HG03558 (cell line): ENCODE data around the gene UGT1A10.
"Not testable (repeated sequence)": the region's sequence is repeated elsewhere in the genome, so short reads cannot be mapped to it uniquely, and the experiment has no call there.

Source experiments
- ATAC-seq: cut with Tn5 transposase; IDR thresholded peaks from one replicate; pipeline ENCODE4 v1.9.1; 2021; ENCODE audit warnings: moderate number of reproducible peaks; ENCODE audit not compliant: unreplicated experiment; ENCODE audit errors: extremely low read depth

The UGT1A10 gene

DNA sequence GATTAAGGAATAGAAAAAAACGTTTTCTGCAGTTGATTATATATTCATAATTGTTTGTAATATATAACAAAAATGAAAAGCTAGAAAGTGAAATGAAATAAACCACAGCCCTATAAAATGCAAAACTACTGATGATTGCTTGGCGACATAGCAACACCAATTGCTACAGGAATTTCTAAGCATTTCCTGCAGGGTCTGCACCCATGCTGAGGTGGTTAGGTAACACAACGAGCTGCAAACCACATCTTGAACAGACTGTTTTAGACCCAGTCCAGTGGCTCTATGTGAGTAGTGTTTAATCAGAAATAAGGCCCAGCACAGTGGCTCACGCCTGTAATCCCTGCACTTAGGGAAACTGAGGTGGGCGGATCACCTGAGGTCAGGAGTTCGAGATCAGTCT lies 18.3 kb downstream of the UGT1A10 start:
- ATAC-seq = no peak

DNA sequence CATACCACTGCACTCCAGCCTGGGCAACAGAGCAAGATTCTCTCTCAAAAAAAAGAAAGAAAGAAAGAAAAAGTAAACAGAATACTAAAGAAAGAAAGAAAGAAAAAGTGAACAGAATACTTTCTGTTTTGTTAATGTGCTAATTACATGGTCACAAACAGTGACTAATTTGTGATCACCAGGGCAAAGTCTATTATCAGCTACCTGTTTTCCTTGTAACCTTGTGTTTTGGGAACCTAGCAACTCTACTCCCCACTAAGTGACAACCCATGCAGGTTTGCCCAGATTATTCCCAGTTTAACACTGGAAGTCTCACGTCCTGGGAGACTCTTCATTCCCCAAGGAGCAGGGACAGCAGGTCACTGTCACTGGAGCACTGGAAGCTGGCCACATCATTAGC lies 18.8 kb downstream of the UGT1A10 start:
- no peak for ATAC-seq

DNA sequence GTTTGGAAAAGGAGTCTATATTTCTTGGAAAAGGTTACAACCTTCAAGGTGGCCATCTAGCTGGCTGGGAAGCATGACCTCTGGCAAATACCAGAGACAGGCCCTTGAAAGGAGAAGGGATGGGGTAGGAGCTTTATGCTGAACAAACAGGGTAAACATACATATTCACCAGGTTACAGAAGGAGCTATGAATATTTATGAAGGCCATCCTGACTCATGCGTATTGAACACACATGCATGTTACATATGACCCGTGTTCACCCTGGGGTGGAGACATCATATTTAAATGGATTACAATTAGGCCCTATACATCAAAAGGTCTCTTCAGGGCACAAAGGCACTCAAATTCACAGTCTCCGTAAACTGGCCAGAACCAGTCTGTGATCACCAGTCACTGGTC lies 19.7 kb downstream of the UGT1A10 start:
- not testable (repeated sequence) for ATAC-seq

DNA sequence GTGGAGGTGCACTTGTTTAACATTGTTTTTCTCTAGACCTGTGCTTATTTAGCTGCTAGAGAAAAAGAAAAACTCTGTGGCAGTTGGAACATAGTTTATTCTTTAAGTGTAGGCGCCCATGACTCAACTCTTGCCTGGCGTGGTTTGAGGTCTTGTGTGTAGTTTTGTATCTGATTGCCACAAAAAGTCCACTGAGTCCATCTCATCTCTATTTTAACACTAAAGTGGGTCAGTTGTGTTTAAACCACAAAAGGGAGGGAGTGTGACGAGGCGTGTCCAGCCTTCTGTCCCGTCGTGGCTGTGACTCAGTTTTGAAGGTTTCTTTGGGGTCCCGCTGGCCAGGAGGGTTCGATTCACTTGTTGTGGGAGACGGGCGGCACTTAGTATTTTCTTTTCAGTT lies 20.2 kb downstream of the UGT1A10 start:
- ATAC-seq = no peak

DNA sequence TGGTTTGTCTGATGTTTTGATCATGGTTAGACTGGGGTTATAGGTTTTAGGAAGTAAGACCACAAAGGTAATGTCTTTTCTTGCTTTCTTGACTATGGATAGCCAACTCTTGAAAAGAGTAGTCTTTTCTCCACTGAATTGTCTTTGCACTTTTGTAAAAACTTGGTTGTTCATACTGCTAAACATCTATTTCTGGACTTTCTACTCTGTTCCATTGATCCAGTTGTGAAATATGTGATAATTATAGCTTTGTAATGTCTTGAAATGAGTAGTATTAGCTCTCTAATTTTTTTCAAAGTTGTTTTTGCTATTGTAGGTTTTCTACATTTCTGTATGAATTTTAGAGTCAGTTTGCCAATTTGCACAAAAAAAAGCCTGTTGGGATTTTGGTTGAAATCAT lies 22.4 kb downstream of the UGT1A10 start:
- no peak for ATAC-seq

DNA sequence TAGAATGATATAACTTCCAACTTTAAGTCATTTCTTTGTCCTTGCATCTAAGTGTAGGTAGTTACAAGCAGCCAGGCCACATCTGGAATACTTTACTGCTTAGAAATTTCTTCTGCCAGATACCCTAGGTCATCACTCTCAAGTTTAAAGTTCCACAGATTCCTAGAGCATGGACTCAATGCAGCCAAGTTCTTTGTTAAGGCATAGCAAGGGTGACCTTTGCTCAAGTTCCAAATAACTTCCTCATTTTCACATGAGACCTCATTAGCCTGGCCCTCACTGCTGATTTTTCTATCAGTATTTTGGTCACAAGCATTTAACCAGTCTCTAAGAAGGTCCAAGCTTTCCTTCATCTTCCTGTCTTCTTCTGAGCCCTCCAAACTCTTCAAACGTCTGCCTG lies 27.7 kb downstream of the UGT1A10 start:
- ATAC-seq = no peak

DNA sequence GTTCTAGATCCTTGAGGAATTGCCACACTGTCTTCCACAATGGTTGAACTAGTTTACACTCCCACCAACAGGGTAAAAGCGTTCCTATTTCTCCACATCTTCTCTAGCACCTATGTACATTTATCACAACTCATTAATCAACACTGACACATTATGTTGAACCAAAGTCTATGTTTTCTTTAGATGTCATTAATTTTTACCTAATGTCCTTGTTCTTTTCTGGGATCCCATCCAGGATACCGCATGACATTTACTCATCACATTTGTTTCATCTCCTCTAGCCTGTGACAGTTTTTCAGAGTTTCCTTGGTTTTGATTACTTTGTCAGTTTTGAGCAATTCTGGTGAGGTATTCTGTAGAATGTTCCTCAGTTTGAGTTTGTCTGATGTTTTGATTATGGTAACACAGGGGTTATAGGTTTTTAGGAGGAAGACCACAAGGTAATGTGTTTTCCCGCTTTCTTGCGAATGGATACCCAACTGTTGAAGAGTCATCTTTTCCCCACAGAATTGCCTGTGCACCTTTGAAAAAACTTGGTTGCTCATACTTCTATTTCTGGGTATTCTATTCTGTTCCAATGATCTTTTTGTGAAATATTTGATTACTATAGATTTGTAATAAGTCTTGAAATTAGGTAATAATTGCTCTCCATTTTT lies 32.5 kb downstream of the UGT1A10 start:
- no peak for ATAC-seq

DNA sequence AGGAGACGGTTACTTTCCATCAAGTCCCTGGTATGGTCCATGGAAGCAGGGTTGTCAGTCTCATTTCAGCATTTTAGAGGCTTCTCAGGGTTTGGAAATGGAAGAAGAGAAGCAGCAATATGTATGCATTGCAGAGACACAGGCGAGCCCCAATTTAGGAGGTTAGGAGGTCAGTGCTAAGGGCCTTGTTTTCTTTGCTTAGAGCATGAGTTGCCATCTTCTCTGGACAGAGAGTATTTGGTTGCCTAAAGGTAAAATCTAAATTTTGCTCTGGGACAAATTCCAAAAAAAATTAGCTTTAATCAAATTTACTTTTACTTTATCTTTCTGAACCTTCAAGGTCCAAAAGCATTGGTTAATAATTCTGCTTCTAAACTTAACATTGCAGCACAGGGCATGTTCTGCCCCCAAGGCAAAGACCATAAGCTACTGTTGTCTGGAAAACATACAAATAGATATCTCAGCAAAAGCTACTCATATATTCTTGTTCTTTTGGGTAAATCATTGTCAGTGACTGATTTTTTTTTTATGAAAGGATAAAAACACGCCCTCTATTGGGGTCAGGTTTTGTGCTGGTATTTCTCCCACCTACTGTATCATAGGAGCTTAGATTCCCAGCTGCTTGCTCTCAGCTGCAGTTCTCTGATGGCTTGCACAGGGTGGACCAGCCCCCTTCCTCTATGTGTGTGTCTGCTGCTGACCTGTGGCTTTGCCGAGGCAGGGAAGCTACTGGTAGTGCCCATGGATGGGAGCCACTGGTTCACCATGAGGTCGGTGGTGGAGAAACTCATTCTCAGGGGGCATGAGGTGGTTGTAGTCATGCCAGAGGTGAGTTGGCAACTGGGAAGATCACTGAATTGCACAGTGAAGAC lies 35.3 kb downstream of the UGT1A10 start, which contains the start of gene UGT1A9:
Gene UGT1A9, plus strand, starts transcription at position 609 of the 872 bp plus-strand sequence. Its CDS starts 37 bp downstream, at position 646.
- no peak for ATAC-seq

DNA sequence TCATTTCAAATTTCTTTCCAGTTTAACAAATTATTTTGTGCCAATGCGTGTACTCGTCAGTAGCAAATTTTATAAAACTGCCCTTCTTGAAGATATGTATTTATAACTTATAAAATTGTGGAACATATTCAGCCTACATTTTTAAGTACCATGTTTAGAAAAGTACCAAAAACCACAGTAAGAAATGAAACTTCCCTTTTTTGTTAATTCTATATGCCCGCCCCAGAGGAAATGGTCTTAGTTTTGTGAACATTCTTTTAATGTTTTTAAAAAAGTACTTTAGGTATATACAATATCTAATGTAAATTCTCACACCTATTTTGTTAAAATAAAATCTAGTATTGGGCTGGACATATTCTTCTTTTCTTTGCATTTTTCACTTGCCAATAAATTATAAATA lies 36.6 kb downstream of the UGT1A10 start:
- ATAC-seq = no peak

DNA sequence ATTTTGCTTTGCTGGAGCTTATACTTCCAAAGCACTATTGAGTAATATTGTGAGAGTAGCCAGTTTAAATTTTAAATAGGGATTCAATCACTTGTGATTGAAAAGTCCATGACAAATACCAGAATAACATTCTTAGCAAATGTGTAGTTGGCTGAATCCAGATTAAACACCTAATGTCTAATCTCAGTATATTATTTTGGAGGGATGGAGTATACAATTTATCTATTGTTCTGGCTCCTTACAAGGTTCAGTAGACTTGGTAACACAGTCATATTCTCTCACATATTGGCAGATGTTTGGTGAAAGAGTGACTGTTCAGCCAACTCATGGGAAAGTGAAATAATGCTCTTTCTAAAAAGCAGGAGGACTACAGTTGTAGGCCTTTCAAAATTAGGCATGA lies 37.6 kb downstream of the UGT1A10 start:
- no peak for ATAC-seq

DNA sequence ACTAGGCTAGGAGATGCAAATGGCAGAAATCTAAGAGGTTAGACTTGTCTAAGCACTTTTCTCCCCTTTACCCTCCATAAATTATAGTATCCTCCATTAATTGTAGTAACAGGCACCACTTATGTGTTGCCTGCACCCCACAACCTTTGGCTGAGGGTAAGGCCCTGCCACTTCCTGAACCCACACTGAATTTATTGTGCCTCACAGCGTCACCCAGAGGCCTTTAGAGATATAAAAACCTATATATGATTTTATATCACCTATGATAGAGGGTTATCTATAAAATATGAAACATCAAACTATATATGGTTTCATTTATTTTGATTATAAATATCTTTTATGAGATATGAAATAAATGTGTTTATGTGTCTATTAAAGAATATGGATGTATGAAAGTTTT lies 38.1 kb downstream of the UGT1A10 start:
- no peak for ATAC-seq

DNA sequence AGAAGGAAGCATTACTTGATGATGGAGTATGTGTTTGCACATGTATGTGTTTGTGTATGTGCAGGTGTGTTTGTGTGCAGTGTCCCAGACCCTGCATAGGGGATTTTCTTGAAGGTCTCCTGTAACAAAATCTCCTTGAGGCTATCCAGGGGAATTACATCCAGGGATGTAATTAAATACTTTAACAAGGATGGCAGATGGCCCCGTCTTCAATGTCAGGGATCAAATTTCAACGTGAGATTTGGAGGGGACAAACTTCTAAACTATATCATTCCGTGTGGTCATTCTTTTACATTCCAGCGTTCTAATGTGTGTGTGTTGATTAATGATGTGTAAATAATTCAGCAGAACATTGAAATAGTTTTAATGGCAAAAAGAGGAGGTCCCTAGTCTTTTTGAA lies 38.7 kb downstream of the UGT1A10 start:
- no peak for ATAC-seq

DNA sequence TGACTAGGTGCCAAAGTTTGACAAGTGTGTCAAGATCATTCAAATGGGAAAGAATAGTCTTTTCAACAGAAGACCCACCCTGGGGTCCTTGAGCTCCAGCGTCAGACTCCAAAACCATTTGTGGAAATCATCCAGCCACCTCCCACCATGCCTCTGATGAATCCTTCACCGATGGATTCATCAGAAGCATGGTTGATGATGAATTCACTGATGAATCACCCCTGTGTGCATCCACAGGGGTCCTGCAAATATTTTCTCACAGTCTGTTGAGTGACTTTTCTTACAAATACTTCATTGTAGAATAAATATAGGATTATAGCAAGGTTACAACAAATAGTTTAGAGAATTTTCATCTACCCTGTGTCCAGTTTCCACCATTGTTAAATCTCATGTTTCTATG lies 39.8 kb downstream of the UGT1A10 start:
- no peak for ATAC-seq

DNA sequence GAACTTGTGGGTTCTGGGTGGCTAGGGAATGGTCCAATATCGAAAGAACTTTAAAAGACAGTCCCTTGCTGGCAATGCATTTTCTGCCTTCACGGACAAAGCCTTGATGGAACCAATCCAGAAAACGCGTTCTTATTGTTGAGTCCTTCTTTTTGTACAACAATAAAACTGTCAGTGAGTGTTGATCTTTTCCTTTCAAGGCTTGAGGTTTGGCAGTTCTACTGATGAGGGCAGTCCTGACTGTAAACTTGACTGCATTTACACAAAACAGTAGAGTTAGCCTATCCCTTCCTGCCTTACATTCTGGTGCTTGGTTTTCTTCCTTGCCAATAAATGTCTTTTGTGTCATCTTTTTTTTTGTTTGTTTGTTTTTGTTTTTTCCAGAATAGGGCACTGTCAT lies 42.9 kb downstream of the UGT1A10 start:
- no peak for ATAC-seq

DNA sequence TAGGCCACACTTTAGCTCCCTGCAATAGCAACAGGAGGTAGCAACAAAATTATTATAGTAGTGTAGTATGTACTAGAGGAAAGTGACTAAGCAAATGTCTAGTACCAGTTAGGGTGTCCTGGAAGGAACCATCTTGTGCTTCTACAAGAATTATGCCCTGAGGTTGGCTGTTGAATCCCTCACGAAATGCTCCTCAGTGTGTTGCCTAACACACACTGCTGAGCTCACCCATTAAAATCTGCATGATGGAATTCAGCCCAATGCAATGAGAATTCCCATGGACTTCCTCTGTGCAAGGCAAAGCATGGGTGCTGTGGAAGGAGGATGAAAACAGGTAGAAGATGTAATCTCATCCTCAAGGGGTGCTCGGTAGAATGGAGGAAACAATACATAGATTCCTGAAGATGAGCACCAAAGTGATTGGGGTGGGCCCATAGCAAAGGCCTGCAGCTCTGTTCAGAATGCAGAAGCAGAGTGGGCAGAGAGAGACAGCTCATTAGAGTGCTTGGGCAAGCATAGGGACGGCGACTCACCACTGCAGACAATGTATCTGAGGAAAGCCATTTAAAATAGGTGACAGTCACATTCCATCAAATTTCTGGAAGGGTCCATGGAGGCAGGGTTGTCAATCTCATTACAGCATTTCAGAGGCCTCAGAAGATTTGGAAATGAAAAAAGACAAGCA lies 44.3 kb downstream of the UGT1A10 start:
- no peak for ATAC-seq

DNA sequence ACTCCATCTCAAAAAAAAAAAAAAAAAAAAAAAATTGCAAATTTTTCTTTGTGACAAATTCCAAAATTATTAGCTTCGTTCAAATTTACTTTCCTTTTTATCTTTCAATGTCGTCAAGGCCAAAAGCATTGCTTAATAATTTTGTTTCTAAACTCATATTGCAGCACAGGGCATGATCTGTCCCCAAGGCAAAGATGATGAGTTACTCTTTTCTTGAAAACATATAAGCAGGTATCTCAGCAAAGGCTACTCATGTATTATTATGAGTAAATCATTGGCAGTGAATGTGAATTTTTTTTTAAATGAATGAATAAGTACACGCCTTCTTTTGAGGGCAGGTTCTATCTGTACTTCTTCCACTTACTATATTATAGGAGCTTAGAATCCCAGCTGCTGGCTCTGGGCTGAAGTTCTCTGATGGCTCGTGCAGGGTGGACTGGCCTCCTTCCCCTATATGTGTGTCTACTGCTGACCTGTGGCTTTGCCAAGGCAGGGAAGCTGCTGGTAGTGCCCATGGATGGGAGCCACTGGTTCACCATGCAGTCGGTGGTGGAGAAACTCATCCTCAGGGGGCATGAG lies 45.4 kb downstream of the UGT1A10 start, which contains the start of gene UGT1A7:
Gene UGT1A7, plus strand, starts transcription at position 381 of the 579 bp plus-strand sequence. Its CDS starts 37 bp downstream, at position 418.
- ATAC-seq = no peak

DNA sequence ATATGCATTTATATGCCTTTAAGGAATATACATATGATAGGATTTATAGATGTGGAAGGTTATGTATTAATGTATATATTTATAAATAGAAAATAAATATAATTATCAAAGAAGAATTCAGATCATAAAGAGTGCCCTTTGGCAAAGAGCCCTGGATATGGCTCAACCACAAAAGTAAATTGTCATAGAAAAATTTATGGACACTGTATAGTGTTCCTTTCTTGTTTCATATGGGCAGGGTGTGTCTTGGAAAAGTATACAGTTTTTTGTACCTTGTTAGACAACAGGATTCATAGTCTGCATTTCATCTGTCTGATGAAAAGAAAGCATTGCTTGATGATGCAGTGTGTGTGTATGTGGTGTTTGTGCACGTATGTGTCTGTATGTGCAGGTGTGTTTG lies 48.4 kb downstream of the UGT1A10 start:
- ATAC-seq = no peak

DNA sequence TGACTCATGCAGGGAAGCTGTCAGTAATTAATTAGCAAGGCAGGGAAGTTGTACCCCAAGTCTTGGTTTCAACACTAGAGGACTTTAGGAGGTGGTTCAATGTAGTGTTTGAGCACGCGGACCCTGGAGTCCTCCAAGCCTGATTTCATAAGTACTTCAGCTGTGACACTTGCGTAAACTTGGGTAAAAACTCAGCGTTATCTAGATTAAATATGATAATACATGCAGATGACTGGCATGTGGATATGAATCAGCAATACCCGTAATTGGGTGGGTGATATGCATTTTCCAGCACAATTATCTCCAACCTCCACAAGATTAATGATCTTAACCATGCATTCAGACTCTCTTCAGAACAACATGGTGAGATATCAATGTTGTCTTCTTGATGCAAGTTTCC lies 50.7 kb downstream of the UGT1A10 start:
- ATAC-seq = no peak

DNA sequence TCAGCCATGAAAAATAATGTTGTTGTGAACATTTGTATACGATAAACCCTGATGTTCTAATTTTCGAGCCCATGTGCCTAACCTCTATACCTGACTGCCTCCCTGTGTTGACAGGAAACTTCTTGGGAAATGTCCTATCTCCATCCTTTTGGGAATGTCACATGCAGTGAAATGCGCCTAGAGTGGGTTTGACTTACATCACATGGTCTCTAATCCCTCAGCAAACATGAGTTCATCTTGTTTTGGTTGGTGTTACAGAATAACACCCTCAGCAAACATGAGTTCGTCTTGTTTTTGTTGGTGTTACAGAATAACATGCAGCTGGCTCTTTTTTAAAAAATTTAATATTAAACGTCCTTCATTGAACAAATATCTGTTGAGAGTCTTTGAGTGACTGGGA lies 52.1 kb downstream of the UGT1A10 start:
- ATAC-seq = no peak

DNA sequence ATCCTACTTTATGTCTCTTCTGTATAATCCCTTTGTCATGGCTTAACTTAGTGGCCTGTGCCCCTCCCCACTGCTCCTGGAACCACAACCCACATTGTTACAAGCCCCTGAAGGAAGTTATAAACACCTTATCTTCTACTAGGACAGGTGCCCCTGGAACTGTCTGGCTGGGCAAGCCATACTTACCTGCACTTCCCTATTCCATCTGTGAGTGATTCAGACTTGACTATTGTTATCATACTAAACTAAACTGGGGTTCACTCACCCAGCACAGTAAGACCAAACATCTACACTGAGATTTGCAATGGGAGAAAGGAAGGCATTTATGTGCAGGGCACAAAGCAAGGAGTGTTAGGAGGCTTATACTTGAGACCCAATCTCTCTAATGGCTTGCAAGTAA lies 52.8 kb downstream of the UGT1A10 start:
- no peak for ATAC-seq

DNA sequence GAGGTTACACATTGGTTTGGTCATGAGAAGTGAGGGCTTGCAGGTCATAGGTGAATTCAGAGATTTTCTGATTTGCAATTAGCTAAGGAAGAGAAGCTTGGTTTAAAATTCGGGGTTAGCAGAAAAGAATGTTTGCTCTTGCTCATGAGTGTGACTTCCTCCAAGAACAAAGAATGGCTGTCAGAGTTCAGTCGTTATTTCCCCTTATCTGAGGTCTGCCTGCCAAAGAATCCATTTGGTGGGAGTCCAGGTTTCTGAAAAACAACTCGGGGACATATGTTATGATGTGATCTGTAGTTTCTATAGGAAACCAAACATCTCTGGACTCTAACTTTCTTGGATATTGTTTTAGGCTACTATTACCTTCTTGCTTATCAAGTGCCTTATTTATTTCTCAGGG lies 53.3 kb downstream of the UGT1A10 start:
- no peak for ATAC-seq
